Subcutaneous adipose tissue (tissue), 4 donors: ENCODE measurements around the gene RAD51B. TPM values are rescaled to one million over a fixed set of nuclear protein-coding genes. Genes with fewer than 3 reads are reported as not detected.

Experiments used
- total RNA-seq, 4 donors: library from RNA; depleted of rRNA; stranded (reverse); fragments of >200 nt; gene quantifications; one replicate each; pipeline ENCODE4 v1.1.0, GENCODE V29; 2016
- TF ChIP-seq, protein P1 (sequence below): fragments of 450-650 bp; IDR thresholded peaks from one replicate; pipeline ENCODE4 v1.5.1; 2016; ENCODE audit warnings: low read depth, mild to moderate bottlenecking, control low read depth, antibody characterized with exemption, moderate library complexity

The RAD51B gene
- total RNA-seq, 4 donors from 2014 or later, result 9.7 to 24.1 (median 16.7) TPM

DNA sequence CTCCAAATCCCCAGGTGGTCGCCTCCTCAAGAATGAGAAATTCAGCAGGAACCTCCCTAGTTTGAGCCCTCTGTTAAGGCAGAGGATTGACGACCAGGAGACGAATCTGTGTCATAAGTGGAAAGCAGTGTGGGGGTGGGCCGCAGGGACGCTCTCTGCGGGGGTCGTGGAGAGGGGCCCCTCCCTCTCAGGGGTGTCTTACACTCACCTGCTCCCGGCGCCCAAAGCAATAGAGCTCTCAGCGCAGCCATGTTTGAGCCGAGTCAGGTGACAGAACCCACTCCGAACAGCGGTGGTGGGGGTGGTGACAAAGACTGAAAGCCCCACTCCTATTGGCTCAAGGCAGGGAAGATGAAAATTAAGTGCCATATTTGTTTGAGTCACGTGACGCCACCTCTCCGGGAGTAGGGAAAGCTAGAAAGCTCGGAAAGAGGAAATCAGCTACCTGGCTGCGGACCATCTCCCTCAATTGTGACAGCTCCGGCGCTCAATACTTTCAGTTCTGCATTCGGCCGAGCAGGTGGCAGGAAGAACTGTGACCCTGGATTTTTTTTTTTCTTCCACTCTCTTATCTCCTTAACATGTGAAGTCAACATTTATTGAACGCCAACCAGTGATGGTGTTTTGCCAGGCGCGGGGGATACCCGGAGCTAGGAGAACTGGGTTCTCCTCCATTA is 3.1 kb upstream of the RAD51B start, which contains the start of gene ZFYVE26:
ZFYVE26 (minus strand) TSS at position 265 of the 677 bp plus-strand sequence. CDS start 627 bp downstream, outside the sequence.
- TF ChIP-seq, protein P1, sequence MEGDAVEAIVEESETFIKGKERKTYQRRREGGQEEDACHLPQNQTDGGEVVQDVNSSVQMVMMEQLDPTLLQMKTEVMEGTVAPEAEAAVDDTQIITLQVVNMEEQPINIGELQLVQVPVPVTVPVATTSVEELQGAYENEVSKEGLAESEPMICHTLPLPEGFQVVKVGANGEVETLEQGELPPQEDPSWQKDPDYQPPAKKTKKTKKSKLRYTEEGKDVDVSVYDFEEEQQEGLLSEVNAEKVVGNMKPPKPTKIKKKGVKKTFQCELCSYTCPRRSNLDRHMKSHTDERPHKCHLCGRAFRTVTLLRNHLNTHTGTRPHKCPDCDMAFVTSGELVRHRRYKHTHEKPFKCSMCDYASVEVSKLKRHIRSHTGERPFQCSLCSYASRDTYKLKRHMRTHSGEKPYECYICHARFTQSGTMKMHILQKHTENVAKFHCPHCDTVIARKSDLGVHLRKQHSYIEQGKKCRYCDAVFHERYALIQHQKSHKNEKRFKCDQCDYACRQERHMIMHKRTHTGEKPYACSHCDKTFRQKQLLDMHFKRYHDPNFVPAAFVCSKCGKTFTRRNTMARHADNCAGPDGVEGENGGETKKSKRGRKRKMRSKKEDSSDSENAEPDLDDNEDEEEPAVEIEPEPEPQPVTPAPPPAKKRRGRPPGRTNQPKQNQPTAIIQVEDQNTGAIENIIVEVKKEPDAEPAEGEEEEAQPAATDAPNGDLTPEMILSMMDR, result no peak

DNA sequence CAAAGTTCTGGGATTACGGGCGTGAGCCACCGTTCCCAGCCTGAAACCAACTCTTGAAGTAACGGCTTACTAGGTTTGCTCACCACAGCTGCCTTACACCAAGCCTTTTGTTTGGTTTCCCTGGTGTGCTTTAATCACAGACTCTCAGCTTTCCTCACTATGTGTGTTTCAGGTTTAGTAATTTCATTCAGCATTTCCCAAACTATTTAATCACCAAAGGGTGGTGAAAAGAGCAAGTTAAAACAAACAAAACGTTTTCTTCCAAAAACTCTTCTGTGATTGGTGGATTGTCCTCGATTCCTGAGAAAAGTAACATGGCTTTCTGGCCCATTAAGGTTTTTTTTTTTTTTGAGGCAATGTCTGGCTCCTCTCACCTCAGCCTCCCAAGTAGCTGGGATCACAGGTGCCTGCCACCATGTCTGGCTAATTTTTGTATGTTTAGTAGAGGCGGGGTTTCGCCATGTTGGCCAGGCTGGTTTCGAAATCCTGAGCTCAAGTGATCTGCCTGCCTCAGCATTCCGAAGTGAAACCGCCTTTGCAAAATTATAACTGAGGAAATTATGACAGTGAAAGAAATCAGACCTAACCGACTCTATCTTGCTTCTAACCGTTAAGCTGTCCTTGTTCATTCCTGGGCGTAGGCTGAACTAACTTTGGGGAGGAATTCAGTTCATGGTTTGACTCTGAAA is 1.7 kb upstream of the RAD51B start:
- TF ChIP-seq, protein P1, result no peak

DNA sequence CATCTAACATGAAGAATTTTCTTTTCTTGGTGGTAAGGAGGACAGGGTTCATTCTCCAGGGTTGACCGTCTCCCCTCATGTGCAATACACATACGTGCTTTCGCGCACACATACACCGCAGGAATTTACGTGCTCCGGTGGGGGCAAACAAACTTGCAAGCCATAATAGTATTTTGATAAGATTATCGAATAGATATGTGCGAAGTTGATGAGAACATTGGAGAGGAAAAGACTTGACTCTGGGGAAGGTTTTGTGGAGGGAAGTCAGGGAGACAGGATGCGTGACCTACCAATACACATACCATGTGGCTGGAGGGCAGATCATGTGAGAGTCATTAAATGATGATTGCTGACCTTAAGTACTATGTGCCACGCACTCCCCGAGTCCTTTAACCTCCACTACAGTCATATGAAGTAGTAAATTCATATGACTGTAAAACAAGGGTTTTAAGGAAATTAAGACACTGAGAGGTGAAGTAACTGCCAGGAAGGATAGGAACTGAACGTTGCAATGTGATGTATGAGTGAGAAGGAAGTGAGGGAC is 921 bp downstream of the RAD51B start:
- TF ChIP-seq, protein P1, result no peak

DNA sequence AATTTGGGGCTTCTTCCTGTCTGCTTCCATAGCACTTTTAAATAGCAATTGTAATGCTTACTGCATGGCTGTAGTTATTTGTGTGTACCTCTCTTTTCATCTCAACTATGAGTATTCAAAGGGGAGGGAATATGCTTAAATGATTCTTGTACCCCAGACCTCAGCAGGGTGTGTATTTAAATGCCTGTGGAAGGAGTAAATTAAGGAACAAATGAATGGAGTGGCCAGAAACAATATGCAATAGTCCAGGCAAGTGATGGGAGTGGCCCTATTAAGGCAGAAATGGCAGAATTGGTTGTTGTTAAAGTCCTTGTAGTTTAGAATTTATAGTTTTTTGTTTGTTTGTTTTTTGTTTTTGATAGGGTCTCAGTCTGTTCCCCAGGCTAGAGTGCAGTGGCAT is 1.5 kb downstream of the RAD51B start:
- TF ChIP-seq, protein P1, result no peak

DNA sequence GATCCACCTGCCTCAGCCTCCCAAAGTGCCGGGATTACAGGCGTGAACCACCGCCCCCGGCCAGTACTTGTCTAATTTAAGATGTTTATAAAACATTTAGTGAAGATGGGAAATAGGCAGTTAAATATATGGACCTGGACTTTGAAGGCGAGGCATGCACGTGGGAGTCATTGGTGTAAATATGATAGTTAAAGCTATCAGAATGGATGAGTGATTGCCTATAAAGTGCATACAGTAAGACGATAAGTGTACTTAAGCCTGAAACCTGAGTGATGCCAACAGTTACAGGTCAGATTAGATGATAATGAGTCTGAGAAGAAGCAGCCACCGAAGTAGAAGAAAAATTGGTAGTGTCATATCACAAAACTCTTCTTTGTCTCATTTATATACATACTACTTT is 11.5 kb downstream of the RAD51B start:
- TF ChIP-seq, protein P1, result no peak

DNA sequence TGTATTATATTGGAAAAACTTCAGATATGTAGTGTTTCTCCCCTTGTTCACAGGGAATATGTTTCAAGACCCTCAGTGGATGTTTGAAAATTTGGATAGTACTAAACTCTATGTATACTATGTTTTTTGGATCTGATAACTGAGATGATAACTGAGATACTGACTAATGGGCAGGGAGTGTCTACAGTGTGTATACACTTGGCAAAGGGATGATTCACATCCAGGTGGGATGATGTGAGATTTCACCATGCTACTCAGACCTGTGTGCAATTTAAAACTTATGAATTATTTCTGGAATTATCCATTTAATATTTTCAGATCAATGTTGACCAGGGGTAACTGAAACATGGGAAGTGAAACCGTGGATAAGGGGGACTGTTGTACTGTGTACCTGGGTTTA is 13.8 kb downstream of the RAD51B start:
- TF ChIP-seq, protein P1, result no peak

DNA sequence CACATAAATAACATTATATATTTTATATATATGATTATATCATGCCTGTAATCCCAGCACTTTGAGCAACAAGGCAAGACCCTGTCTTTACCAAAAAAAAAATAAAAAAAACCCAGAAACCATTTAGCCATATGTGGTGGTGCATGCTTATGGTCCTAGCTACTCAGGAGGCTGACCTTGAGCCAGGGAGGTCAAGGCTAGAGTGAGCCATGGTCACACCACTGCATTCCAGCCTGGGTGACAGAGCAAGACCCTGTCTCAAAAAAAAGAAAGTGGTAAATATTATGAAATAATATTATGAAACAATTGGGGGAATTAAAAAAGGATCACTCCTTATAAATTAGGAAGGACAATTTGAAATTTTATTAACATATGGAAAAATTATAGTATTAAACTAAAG is 16.0 kb downstream of the RAD51B start:
- TF ChIP-seq, protein P1, result no peak
